HepG2 (cell line): Measurements from ENCODE around the gene CNNM4. TPM values are rescaled to one million over a fixed set of nuclear protein-coding genes. Genes with fewer than 3 reads are reported as not detected.

Experiments used
- AFF4 ChIP-seq: sonication (generic); formaldehyde crosslinking; IDR thresholded peaks from 2 replicates; pipeline ENCODE4 v1.4.0; 2020; ENCODE audit warnings: missing genetic modification reagents
- EP300 ChIP-seq, 3 experiments: sonication (generic) in 1 of 3; formaldehyde crosslinking in 1 of 3; IDR thresholded peaks; 2 replicates each; pipeline versions ENCODE4 v1.5.1 to v1.6.1; 2011 to 2020; ENCODE audit warnings: low read depth in 2 of 3, low read length in 2 of 3, borderline replicate concordance in 1 of 3, improper control_type of control experiment in 1 of 3, mild to moderate bottlenecking in 1 of 3, missing genetic modification reagents in 1 of 3, moderate library complexity in 1 of 3
- HOXD1 ChIP-seq: sonication (generic); formaldehyde crosslinking; IDR thresholded peaks from 2 replicates; pipeline ENCODE4 v1.5.0; 2020; ENCODE audit warnings: missing genetic modification reagents
- IRX3 ChIP-seq: sonication (generic); formaldehyde crosslinking; IDR thresholded peaks from 2 replicates; pipeline ENCODE4 v1.8.1; 2023; ENCODE audit warnings: mild to moderate bottlenecking, low read depth, missing genetic modification reagents, borderline replicate concordance
- ISL2 ChIP-seq: sonication (generic); formaldehyde crosslinking; IDR thresholded peaks from 2 replicates; pipeline ENCODE4 v1.5.0; 2020; ENCODE audit warnings: missing genetic modification reagents
- KDM2A ChIP-seq: sonication (generic); formaldehyde crosslinking; IDR thresholded peaks from 2 replicates; pipeline ENCODE4 v1.4.0; 2020; ENCODE audit warnings: low read depth, missing genetic modification reagents, borderline replicate concordance
- NCOA5 ChIP-seq: sonication (generic); formaldehyde crosslinking; IDR thresholded peaks from 2 replicates; pipeline ENCODE4 v1.4.0; 2020; ENCODE audit warnings: missing genetic modification reagents
- STAG1 ChIP-seq: sonication (generic); formaldehyde crosslinking; IDR thresholded peaks from 2 replicates; pipeline ENCODE4 v1.4.0; 2020; ENCODE audit warnings: missing genetic modification reagents
- TGIF2 ChIP-seq: IDR thresholded peaks from 2 replicates; pipeline ENCODE4 v1.6.1; 2016; ENCODE audit warnings: control low read depth, missing compliant biosample characterization
- ZBTB20 ChIP-seq: sonication (generic); formaldehyde crosslinking; IDR thresholded peaks from 2 replicates; pipeline ENCODE4 v1.8.1; 2023; ENCODE audit warnings: missing genetic modification reagents, low read depth, mild to moderate bottlenecking, borderline replicate concordance
- ZNF350 ChIP-seq: sonication (generic); formaldehyde crosslinking; IDR thresholded peaks from 2 replicates; pipeline ENCODE4 v1.4.0; 2020; ENCODE audit warnings: mild to moderate bottlenecking, low read depth, missing genetic modification reagents, borderline replicate concordance
- ZNF367 ChIP-seq: sonication (generic); formaldehyde crosslinking; IDR thresholded peaks from 2 replicates; pipeline ENCODE4 v1.4.0; 2020; ENCODE audit warnings: missing genetic modification reagents, borderline replicate concordance
- ZNF503 ChIP-seq: sonication (generic); formaldehyde crosslinking; IDR thresholded peaks from 2 replicates; pipeline ENCODE4 v1.4.0; 2020; ENCODE audit warnings: missing genetic modification reagents
- polyA plus RNA-seq, 8 experiments: library from polyadenylated mRNA; depleted of rRNA in 3 of 8; stranded (reverse) in 7 of 8; unstranded in 1 of 8; fragments of >200 nt; fragmentation: Illumina TruSeq in 4 of 8; extraction: Trizol in 4 of 8; gene quantifications; 2 replicates each; pipeline versions ENCODE4 v1.2.1 to v1.2.3, GENCODE V29; 2011 to 2016; ENCODE audit warnings: low read depth in 4 of 8, missing spikeins in 1 of 8, mixed read lengths in 1 of 8; ENCODE audit not compliant: insufficient read depth in 1 of 8
- total RNA-seq, 5 experiments: library from RNA; depleted of rRNA; stranded (reverse); fragments of >200 nt; fragmentation: Illumina TruSeq; extraction: Trizol; gene quantifications; 2 replicates each; pipeline ENCODE4 v1.2.3, GENCODE V29; 2016; ENCODE audit warnings: low read depth in 1 of 5
- TF ChIP-seq, protein P1 (sequence below): sonication (generic); formaldehyde crosslinking; IDR thresholded peaks from 2 replicates; pipeline ENCODE4 v1.4.0; 2020; ENCODE audit warnings: mild to moderate bottlenecking, missing genetic modification reagents, borderline replicate concordance
- TF ChIP-seq, protein P2 (sequence below): IDR thresholded peaks from 2 replicates; pipeline ENCODE4 v1.6.1; 2016; ENCODE audit warnings: low read depth

CNNM4 gene
- total and polyA plus RNA-seq, 2 of the 13 experiments (the other 11 are each of a cell fraction or from before 2014, with no cell fraction given): 5.9 to 8.4 TPM

- TF ChIP-seq, protein P1, sequence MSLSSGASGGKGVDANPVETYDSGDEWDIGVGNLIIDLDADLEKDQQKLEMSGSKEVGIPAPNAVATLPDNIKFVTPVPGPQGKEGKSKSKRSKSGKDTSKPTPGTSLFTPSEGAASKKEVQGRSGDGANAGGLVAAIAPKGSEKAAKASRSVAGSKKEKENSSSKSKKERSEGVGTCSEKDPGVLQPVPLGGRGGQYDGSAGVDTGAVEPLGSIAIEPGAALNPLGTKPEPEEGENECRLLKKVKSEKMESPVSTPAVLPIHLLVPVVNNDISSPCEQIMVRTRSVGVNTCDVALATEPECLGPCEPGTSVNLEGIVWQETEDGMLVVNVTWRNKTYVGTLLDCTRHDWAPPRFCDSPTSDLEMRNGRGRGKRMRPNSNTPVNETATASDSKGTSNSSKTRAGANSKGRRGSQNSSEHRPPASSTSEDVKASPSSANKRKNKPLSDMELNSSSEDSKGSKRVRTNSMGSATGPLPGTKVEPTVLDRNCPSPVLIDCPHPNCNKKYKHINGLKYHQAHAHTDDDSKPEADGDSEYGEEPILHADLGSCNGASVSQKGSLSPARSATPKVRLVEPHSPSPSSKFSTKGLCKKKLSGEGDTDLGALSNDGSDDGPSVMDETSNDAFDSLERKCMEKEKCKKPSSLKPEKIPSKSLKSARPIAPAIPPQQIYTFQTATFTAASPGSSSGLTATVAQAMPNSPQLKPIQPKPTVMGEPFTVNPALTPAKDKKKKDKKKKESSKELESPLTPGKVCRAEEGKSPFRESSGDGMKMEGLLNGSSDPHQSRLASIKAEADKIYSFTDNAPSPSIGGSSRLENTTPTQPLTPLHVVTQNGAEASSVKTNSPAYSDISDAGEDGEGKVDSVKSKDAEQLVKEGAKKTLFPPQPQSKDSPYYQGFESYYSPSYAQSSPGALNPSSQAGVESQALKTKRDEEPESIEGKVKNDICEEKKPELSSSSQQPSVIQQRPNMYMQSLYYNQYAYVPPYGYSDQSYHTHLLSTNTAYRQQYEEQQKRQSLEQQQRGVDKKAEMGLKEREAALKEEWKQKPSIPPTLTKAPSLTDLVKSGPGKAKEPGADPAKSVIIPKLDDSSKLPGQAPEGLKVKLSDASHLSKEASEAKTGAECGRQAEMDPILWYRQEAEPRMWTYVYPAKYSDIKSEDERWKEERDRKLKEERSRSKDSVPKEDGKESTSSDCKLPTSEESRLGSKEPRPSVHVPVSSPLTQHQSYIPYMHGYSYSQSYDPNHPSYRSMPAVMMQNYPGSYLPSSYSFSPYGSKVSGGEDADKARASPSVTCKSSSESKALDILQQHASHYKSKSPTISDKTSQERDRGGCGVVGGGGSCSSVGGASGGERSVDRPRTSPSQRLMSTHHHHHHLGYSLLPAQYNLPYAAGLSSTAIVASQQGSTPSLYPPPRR: no peak
- no peak for TF ChIP-seq HOXD1 (CRISPR knock-in tag)
- 0 out of 2 replicates have a peak, but pooled peaks have one; percentile 62 for TF ChIP-seq ZNF350 (CRISPR knock-in tag)
- TF ChIP-seq KDM2A (CRISPR knock-in tag): 0 out of 2 replicates have a peak, but pooled peaks have one; percentile 47
- TF ChIP-seq, protein P2, sequence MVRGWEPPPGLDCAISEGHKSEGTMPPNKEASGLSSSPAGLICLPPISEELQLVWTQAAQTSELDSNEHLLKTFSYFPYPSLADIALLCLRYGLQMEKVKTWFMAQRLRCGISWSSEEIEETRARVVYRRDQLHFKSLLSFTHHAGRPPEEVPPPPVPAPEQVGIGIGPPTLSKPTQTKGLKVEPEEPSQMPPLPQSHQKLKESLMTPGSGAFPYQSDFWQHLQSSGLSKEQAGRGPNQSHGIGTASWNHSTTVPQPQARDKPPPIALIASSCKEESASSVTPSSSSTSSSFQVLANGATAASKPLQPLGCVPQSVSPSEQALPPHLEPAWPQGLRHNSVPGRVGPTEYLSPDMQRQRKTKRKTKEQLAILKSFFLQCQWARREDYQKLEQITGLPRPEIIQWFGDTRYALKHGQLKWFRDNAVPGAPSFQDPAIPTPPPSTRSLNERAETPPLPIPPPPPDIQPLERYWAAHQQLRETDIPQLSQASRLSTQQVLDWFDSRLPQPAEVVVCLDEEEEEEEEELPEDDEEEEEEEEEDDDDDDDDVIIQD (CRISPR knock-in tag): peak; percentile 55; the same call in 1 of the 2 replicates
- no peak for TF ChIP-seq IRX3
- no peak for TF ChIP-seq ZBTB20 (CRISPR knock-in tag)
- no peak for TF ChIP-seq ZNF367 (CRISPR knock-in tag)
- no peak for TF ChIP-seq ISL2 (CRISPR knock-in tag)
- no peak for TF ChIP-seq AFF4 (CRISPR knock-in tag)
- TF ChIP-seq TGIF2 (CRISPR knock-in tag): no peak
- TF ChIP-seq NCOA5 (CRISPR knock-in tag): no peak
- TF ChIP-seq STAG1: no peak
- no peak for TF ChIP-seq ZNF503 (CRISPR knock-in tag)
- TF ChIP-seq EP300 (IDR thresholded peaks at IDR 0.05; ENCODE audit: low read depth in 2 of 2, low read length in 2 of 2): peak in 1 of 2 experiments; percentile 29; a peak in 1 of 4 replicates
- no peak for TF ChIP-seq EP300 (CRISPR knock-in tag; IDR thresholded peaks at IDR 0.05; ENCODE audit: borderline replicate concordance)
Observed at GRCh38 chr2:96810783-96811192, 50.1 kb downstream of the CNNM4 start (continued).
